Astrocyte (in vitro differentiated cells and primary cell): ENCODE data around the gene CAMK1D.

ENCODE experiments used
- CTCF ChIP-seq: IDR thresholded peaks from 2 replicates; pipeline ENCODE4 v1.5.1; 2011; ENCODE audit warnings: low read depth, mild to moderate bottlenecking, inconsistent platforms, low read length, moderate library complexity; ENCODE audit not compliant: insufficient read depth
- EZH2 ChIP-seq: IDR thresholded peaks from 2 replicates; pipeline ENCODE4 v1.6.1; 2012; ENCODE audit warnings: mild to moderate bottlenecking, low read length, inconsistent platforms; ENCODE audit not compliant: insufficient read depth

DNA sequence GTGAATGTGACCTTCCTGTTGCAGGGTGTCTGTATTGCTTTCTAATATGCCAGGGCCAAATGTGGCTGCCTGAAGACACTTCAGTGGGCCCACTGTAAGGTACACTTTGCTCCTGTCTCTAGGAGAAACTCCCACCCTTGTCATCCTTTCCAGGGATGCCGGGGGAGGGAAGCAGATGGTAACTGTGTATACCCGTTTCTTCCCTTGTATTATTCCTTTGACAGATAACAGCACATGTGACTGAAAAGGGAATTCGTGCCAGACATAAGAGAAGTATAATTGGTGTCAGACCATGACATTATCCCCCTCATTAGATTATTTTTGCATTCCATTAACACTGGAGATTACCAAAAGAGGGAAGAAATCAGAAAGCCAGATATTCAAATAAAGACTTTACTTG, 317.7 kb downstream of the CAMK1D start:
- TF ChIP-seq EZH2 (no peak), CTCF (no peak)
